T-helper 2 cell treated with Interferon-gamma antibody and Interleukin-4, amounts not matched to agents 5 μg/mL and 100 μg/mL, for 36 hours (primary cell): ENCODE data around the gene P2RX1.

Source experiments
- DNase-seq: peaks from one replicate; pipeline ENCODE4 v3.0.0; 2021; ENCODE audit warnings: low spot score
- H3K27ac Mint-ChIP-seq: one replicate; pipeline ENCODE4 v1.8.0; 2021; ENCODE audit warnings: mild to moderate bottlenecking, mixed read lengths
- H3K27me3 Mint-ChIP-seq: one replicate; pipeline ENCODE4 v1.8.0; 2021; ENCODE audit warnings: low read depth, mixed read lengths
- H3K36me3 Mint-ChIP-seq: one replicate; pipeline ENCODE4 v1.8.0; 2021; ENCODE audit warnings: low read depth, mixed read lengths
- H3K4me1 Mint-ChIP-seq: one replicate; pipeline ENCODE4 v1.8.0; 2021; ENCODE audit warnings: low read depth, mixed read lengths
- H3K4me3 Mint-ChIP-seq: one replicate; pipeline ENCODE4 v1.8.0; 2022; ENCODE audit warnings: mild to moderate bottlenecking, moderate library complexity, mixed read lengths
- H3K9me3 Mint-ChIP-seq: one replicate; pipeline ENCODE4 v1.8.0; 2021; ENCODE audit warnings: mixed read lengths

Gene P2RX1

DNA sequence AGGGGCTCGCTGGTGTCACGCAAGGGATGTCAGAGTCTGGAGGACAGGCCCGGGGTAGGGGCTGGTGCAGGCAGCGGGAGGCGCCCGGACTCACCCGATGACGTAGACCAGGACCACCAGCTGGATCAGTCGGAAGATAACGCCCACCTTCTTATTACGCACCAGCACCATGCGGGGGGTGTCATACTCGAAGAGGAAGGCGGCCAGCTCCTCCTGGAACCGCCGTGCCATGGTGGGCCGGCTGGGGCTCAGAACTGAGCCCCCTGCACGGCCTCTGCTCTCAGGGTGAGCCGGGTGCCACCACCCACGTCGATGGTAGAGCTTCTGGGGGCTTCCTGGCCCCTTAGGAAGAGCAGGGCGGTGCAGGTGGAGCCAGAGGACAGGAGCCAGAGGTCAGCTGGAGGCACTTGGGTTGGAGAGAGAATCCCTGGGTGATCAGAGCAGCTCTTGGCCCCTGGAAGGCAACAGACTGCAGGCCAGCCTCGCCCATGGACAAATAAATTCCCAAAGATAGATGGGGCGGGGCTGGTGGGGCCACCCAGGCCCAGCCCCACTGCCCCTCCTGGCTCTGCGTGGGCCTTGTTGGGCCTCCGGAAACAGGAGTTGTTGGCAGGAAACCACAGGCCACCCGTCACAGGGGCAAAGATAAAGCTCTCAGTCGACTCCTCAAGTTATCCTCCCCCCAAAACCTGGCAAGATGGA is at the start of gene P2RX1:
P2RX1 (minus strand) TSS at position 471 of the 702 bp plus-strand sequence; CDS start at position 231, 240 bp downstream.
- Mint-ChIP-seq H3K36me3 (no peaks in the 10 kb centered on the region), H3K27me3 (no peaks in the 10 kb centered on the region), H3K27ac (peak within 1 kb of the TSS; percentile 78), H3K4me1 (peaks cover 43% of the 10 kb centered on the region), H3K9me3 (no peaks in the 10 kb centered on the region), H3K4me3 (peak within 1 kb of the TSS; percentile 72)
- peak; percentile 56 for DNase-seq

DNA sequence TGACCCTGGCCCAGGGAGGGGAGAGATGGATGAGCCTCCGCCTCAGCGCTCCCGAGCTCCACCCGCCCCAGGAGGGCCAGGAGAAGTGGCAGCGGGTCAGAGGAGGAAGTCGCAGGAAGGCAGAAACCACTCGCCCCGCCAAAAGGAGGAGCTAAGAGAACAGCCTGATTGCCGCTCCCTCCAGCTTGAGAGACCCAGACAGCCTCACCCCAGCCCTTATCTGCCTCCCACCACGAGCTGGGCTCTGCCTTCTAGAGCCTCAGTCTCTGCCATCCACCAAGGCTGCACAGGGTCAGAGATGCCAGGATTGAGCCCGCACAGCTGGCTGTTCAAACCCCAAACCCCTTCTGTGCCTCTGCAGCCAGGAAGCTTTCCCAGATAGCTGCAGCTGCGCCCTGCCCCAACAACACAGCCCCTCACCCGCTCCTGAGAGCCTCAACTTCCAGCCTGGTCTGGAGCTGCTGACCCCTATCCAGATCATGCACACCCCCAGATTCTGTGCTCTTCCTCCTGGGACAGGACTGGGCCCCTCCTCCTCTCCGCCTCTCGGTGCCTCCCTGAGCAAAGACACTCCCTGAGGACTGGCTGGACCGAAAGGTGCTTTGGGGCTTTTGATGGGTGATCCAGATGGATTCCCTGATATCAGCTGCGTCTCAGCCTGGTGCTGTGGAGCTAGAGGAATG is 49.0 kb upstream of the P2RX1 start:
- Mint-ChIP-seq H3K4me1 (peaks cover 39% of the 10 kb centered on the region), H3K9me3 (no peaks in the 10 kb centered on the region), H3K27me3 (no peaks in the 10 kb centered on the region), H3K4me3 (peak overlapping the region; percentile 93), H3K36me3 (peaks cover 21% of the 10 kb centered on the region), H3K27ac (peak overlapping the region; percentile 92)
- DNase-seq: peak; percentile 71

- H3K27ac Mint-ChIP-seq: peak within 1 kb of the TSS; percentile 92
- peak within 1 kb of the TSS; percentile 93 for H3K4me3 Mint-ChIP-seq
- DNase-seq: peak; percentile 67
- H3K4me1 Mint-ChIP-seq: peaks cover 46% of the 10 kb centered on the region
- no peaks in the 10 kb centered on the region for H3K9me3 Mint-ChIP-seq
- H3K27me3 Mint-ChIP-seq: no peaks in the 10 kb centered on the region
- peaks cover 23% of the 10 kb centered on the region for H3K36me3 Mint-ChIP-seq
Measured at GRCh38 chr17:3964203-3965117, 48.2 kb upstream of the P2RX1 start, which contains the start of gene ATP2A3. ATP2A3 (minus strand) TSS chr17:3964437; CDS start chr17:3964291, 146 bp downstream.

DNA sequence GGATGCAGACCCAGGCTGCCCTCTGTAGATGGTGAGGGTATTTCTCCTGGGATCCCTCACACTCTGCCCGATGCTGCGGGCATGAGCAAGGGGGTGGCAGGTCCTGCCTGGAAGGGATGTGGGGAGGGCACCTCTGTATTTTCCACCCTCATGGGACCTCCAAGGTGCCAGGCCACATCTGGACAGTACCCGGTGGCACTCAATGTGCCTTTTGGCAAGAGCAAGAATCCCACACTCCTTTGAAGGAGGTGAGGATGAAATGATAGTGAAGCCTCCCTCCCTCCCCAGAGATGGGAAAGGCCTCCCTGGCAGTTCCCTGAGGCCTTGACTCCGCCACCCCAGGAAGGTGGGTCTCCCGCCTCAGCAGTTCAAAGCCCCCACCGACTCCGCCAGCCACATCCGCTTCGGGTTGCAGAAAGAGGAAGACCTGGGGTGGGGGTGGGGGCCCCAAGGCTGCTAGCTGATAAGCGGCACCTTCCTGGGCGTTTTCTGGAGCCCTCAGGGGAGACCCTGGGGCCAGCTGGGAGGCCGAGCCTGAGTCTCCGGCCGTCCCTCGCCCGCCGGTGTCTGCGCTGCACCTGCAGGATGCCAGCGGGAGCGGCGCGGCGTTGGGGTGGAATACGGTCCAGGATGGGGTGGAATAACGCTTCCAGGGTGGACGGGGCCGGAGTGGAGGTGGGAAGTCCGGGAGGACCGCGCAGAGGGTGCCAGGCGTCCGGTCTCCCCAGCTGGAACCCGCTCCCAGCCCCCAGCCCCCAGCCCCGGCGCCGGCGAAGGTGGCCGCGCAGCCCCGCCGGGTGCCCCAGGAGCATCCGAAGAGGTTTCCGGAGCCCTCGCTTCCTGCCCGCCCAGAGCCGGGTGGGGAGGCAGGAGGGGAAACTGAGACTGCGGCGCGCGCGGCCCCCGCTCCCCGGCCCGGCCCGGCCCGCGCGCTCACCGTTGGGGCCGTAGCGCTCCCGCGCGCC is 47.3 kb upstream of the P2RX1 start:
- H3K27me3 Mint-ChIP-seq: no peaks in the 10 kb centered on the region
- peaks cover 44% of the 10 kb centered on the region for H3K4me1 Mint-ChIP-seq
- H3K27ac Mint-ChIP-seq: peak overlapping the region; percentile 75
- H3K9me3 Mint-ChIP-seq: no peaks in the 10 kb centered on the region
- peak overlapping the region; percentile 86 for H3K4me3 Mint-ChIP-seq
- DNase-seq: peak; percentile 48
- H3K36me3 Mint-ChIP-seq: peaks cover 23% of the 10 kb centered on the region

GRCh38 chr17:3962965-3963236 is 46.6 kb upstream of the P2RX1 start:
- no peak for DNase-seq
- no peaks in the 10 kb centered on the region for H3K27me3 Mint-ChIP-seq
- H3K4me1 Mint-ChIP-seq: peaks cover 46% of the 10 kb centered on the region
- H3K4me3 Mint-ChIP-seq: peak overlapping the region; percentile 86
- peaks cover 25% of the 10 kb centered on the region for H3K36me3 Mint-ChIP-seq
- H3K27ac Mint-ChIP-seq: peak overlapping the region; percentile 75
- no peaks in the 10 kb centered on the region for H3K9me3 Mint-ChIP-seq

GRCh38 chr17:3962217-3962964 is 46.1 kb upstream of the P2RX1 start:
- Mint-ChIP-seq H3K4me3 (peak overlapping the region; percentile 86), H3K4me1 (peaks cover 48% of the 10 kb centered on the region), H3K9me3 (no peaks in the 10 kb centered on the region), H3K27me3 (no peaks in the 10 kb centered on the region), H3K27ac (peak overlapping the region; percentile 60), H3K36me3 (peaks cover 28% of the 10 kb centered on the region)
- no peak for DNase-seq

DNA sequence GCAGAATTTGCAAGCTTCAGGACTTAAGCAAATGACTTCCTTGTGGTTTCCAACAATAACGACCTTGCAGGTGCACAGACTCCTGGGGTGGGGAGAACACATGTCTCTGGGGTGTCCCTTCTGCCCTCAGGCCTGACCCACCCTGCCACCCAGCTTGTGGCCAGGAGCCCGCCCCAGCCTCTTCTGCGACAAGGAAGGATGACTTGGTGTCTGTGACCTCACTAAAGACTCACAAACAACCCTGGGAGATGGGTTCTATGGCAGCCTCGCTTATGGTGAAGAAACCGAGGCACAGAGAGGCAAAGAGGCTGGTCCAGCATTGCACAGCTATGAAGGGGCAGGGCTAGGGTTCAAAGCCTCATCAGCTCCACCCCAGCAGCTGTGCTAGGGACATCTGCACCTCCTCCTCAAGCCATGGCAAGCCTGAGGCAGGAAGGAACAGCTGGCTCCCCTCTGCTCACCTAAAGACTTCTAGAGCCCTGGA is 45.3 kb upstream of the P2RX1 start:
- Mint-ChIP-seq H3K27ac (peak overlapping the region; percentile 57), H3K4me3 (peak overlapping the region; percentile 86), H3K4me1 (peaks cover 53% of the 10 kb centered on the region), H3K9me3 (no peaks in the 10 kb centered on the region), H3K27me3 (no peaks in the 10 kb centered on the region), H3K36me3 (peaks cover 35% of the 10 kb centered on the region)
- DNase-seq: no peak

- no peak for DNase-seq
- H3K4me3 Mint-ChIP-seq: peak overlapping the region; percentile 86
- no peaks in the 10 kb centered on the region for H3K27me3 Mint-ChIP-seq
- peaks cover 42% of the 10 kb centered on the region for H3K36me3 Mint-ChIP-seq
- H3K9me3 Mint-ChIP-seq: no peaks in the 10 kb centered on the region
- peaks cover 52% of the 10 kb centered on the region for H3K4me1 Mint-ChIP-seq
- H3K27ac Mint-ChIP-seq: peak overlapping the region; percentile 63
Measured at GRCh38 chr17:3960764-3961163, 44.5 kb upstream of the P2RX1 start.

DNA sequence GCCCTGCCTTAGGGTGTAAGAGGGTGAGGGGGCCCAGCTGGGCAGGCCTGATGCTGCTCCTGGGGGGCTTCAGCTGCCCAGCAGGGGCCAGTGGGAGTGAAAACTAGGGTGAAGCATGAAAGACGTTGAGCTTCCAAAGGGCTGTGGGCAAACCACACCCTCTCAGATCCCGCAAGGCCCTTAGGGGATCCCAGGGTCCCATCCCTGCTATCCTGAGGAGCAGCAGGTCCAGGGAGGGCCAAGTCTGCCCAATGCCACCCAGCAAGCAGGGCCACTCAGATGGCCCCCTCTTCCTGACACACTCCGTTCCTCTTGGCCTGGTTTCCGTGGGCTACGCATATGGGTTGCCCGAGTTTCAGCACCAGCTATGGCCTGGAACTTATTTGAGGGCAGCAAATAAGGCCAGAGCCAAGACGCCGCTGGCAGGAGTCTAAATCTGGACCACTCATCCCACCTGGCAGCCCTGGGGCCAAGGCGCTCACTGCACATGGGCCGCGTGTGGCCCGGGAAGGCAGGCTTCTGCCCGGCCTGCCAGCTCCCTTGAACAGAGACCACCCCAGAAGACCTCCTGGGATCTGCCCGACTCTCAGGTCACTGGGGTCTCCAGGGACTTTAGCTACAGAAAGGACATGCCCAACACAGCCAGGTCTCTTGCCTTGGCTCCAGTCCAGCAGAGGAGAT is 43.8 kb upstream of the P2RX1 start:
- Mint-ChIP-seq H3K4me1 (peaks cover 46% of the 10 kb centered on the region), H3K27me3 (no peaks in the 10 kb centered on the region), H3K27ac (peak overlapping the region; percentile 63), H3K36me3 (peaks cover 42% of the 10 kb centered on the region), H3K4me3 (peak overlapping the region; percentile 86), H3K9me3 (no peaks in the 10 kb centered on the region)
- DNase-seq: no peak

DNA sequence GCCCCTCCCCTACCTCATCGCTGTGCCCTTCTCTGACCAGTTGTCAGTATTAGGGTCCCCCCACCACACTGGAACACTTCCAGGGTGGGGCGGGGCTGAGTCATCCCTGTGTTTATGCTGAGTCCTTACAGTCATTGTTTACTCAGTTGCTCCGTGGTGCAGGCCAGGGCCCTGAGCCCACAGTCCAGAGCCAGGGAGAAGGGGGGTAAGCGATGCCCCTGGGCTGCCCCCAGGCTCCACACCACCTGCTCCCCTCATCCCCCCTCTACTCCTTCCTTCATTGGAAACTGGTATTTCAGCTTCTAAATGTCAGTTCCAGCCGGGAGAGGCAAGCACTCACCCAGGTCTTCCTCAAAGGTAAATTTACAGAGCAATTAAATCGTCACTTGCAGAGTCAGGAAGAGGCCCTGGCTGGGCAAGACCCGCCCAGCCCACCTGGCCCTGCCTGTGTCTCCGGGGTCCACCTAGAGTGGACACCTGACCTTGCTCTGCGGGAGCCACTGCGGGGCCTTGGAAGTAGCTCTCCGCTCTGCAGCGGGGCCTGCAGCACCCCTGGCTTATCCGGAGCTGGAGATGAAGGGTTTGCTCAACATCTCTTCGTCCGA is 43.1 kb upstream of the P2RX1 start:
- H3K9me3 Mint-ChIP-seq: no peaks in the 10 kb centered on the region
- peak overlapping the region; percentile 55 for H3K27ac Mint-ChIP-seq
- H3K27me3 Mint-ChIP-seq: no peaks in the 10 kb centered on the region
- H3K36me3 Mint-ChIP-seq: peaks cover 42% of the 10 kb centered on the region
- H3K4me3 Mint-ChIP-seq: no peak overlapping the region
- no peak for DNase-seq
- peaks cover 43% of the 10 kb centered on the region for H3K4me1 Mint-ChIP-seq

GRCh38 chr17:3957735-3958599 is 41.7 kb upstream of the P2RX1 start:
- no peak for DNase-seq
- H3K36me3 Mint-ChIP-seq: peaks cover 37% of the 10 kb centered on the region
- no peaks in the 10 kb centered on the region for H3K9me3 Mint-ChIP-seq
- H3K27me3 Mint-ChIP-seq: no peaks in the 10 kb centered on the region
- H3K27ac Mint-ChIP-seq: no peak overlapping the region
- no peak overlapping the region for H3K4me3 Mint-ChIP-seq
- peaks cover 42% of the 10 kb centered on the region for H3K4me1 Mint-ChIP-seq
